Ectodermal cell (in vitro differentiated cells): Measurements from ENCODE around the gene CHERP.
A peak's percentile ranks its signal among the peaks of the same experiment; 100 is the strongest.
"Not testable (repeated sequence)": the region's sequence is repeated elsewhere in the genome, so short reads cannot be mapped to it uniquely, and the experiment has no call there.

ENCODE experiments used
- H3K27ac ChIP-seq: 2 replicates; pipeline ENCODE4 v1.7.0; 2013; ENCODE audit warnings: mild to moderate bottlenecking, low read depth, low read length; ENCODE audit not compliant: insufficient read depth, poor library complexity, severe bottlenecking
- H3K27me3 ChIP-seq: 2 replicates; pipeline ENCODE4 v1.7.0; 2013; ENCODE audit warnings: mild to moderate bottlenecking, low read length; ENCODE audit not compliant: insufficient read depth, control insufficient read depth, poor library complexity, severe bottlenecking
- H3K36me3 ChIP-seq: one replicate; pipeline ENCODE4 v1.7.0; 2013; ENCODE audit warnings: low read length; ENCODE audit not compliant: control insufficient read depth, insufficient read depth
- H3K4me1 ChIP-seq: one replicate; pipeline ENCODE4 v1.7.0; 2013; ENCODE audit warnings: low read length; ENCODE audit not compliant: control insufficient read depth, insufficient read depth
- H3K4me3 ChIP-seq: 2 replicates; pipeline ENCODE4 v1.7.0; 2013; ENCODE audit warnings: low read depth, low read length, control low read depth; ENCODE audit not compliant: insufficient read depth
- H3K9me3 ChIP-seq: 2 replicates; pipeline ENCODE4 v1.7.0; 2013; ENCODE audit warnings: mild to moderate bottlenecking, low read length, moderate library complexity; ENCODE audit not compliant: control insufficient read depth
- WGBS, 2 experiments: methylation state at CpG; one replicate each; pipeline ENCODE4 v1.1.7; 2013; ENCODE audit warnings: missing lambda C conversion rate in 2 of 2; 5-methylcytosine and 5-hydroxymethylcytosine counted together

CHERP gene

GRCh38 chr19:16477311-16477710 is 64.9 kb downstream of the CHERP start:
- 84 to 87% methylated on average over 1 of the region's 1 CpG for WGBS, 2 experiments

GRCh38 chr19:16476401-16476800 is 65.8 kb downstream of the CHERP start:
- no peaks in the 10 kb centered on the region for H3K9me3 ChIP-seq
- 77 to 78% methylated on average over 3 of the region's 3 CpGs for WGBS, 2 experiments
- no peak overlapping the region for H3K27ac ChIP-seq
- H3K36me3 ChIP-seq = no peaks in the 10 kb centered on the region
- no peaks in the 10 kb centered on the region for H3K27me3 ChIP-seq
- H3K4me3 ChIP-seq = no peak overlapping the region
- H3K4me1 ChIP-seq = no peaks in the 10 kb centered on the region

More at GRCh38 chr19:16477311-16477710, 64.9 kb downstream of the CHERP start:
- Histone ChIP-seq H3K4me3 (no peak overlapping the region), H3K36me3 (no peaks in the 10 kb centered on the region), H3K27me3 (no peaks in the 10 kb centered on the region), H3K4me1 (no peaks in the 10 kb centered on the region), H3K27ac (no peak overlapping the region), H3K9me3 (no peaks in the 10 kb centered on the region)

- WGBS, 2 experiments = 93 to 96% methylated on average over 13 of the region's 13 CpGs
- Histone ChIP-seq H3K4me3 (no peak overlapping the region), H3K9me3 (no peaks in the 10 kb centered on the region), H3K36me3 (no peaks in the 10 kb centered on the region), H3K27me3 (no peaks in the 10 kb centered on the region), H3K27ac (no peak overlapping the region), H3K4me1 (peaks cover 15% of the 10 kb centered on the region)
Measured at GRCh38 chr19:16473875-16474392, 68.3 kb downstream of the CHERP start.

GRCh38 chr19:16472992-16473391 is 69.2 kb downstream of the CHERP start:
- Histone ChIP-seq H3K36me3 (no peaks in the 10 kb centered on the region), H3K27ac (no peak overlapping the region), H3K27me3 (no peaks in the 10 kb centered on the region), H3K4me3 (no peak overlapping the region), H3K4me1 (peaks cover 15% of the 10 kb centered on the region), H3K9me3 (no peaks in the 10 kb centered on the region)
- WGBS, 2 experiments = 94 to 97% methylated on average over 2 of the region's 2 CpGs

- Histone ChIP-seq H3K4me1 (peaks cover 15% of the 10 kb centered on the region), H3K4me3 (peak overlapping the region; percentile 94)
- H3K9me3 ChIP-seq, H3K36me3 ChIP-seq, H3K27ac ChIP-seq, H3K27me3 ChIP-seq: not testable (repeated sequence)
- 70 to 79% methylated on average over 2 of the region's 2 CpGs for WGBS, 2 experiments
Measured at GRCh38 chr19:16472559-16472899, 69.7 kb downstream of the CHERP start.

GRCh38 chr19:16470911-16471811 is 71.1 kb downstream of the CHERP start:
- WGBS, 2 experiments = 1% methylated on average over 67 of the region's 67 CpGs
- no peak overlapping the region for H3K27ac ChIP-seq
- peaks cover 15% of the 10 kb centered on the region for H3K4me1 ChIP-seq
- no peaks in the 10 kb centered on the region for H3K36me3 ChIP-seq
- H3K27me3 ChIP-seq = no peaks in the 10 kb centered on the region
- H3K4me3 ChIP-seq = peak overlapping the region; percentile 94
- no peaks in the 10 kb centered on the region for H3K9me3 ChIP-seq

GRCh38 chr19:16470541-16470910 is 71.7 kb downstream of the CHERP start:
- H3K4me1 ChIP-seq = peaks cover 15% of the 10 kb centered on the region

More at GRCh38 chr19:16470541-16470910, 71.7 kb downstream of the CHERP start:
- Histone ChIP-seq H3K27ac (no peak overlapping the region), H3K36me3 (no peaks in the 10 kb centered on the region), H3K4me3 (peak overlapping the region; percentile 94), H3K27me3 (no peaks in the 10 kb centered on the region), H3K9me3 (no peaks in the 10 kb centered on the region)
- WGBS, 2 experiments = 59 to 65% methylated on average over 7 of the region's 7 CpGs
